Kidney (tissue), 22 donors: ENCODE measurements around the gene SLC5A8. TPM values are rescaled to one million over a fixed set of nuclear protein-coding genes. Genes with fewer than 3 reads are reported as not detected.
A peak's percentile ranks its signal among the peaks of the same experiment; 100 is the strongest.

Experiments used
- DNase-seq, 5 donors: peaks; one replicate each; pipeline ENCODE4 v3.0.0-alpha.2; 2013 to 2020
- FAIRE-seq: peaks from 2 replicates; lab custom pipeline; 2012; peaks lifted over from hg19 to GRCh38; lab: Jason Lieb, UNC
- H3K27ac ChIP-seq, 2 donors: one replicate each; pipeline ENCODE4 v1.7.0; 2013; ENCODE audit warnings: low read depth in 2 of 2, low read length in 2 of 2, inconsistent platforms in 1 of 2
- H3K27me3 ChIP-seq: one replicate; pipeline ENCODE4 v1.7.1; 2013; ENCODE audit warnings: low read length, inconsistent platforms; ENCODE audit not compliant: control insufficient read depth, insufficient read depth
- H3K36me3 ChIP-seq, 3 donors: one replicate each; pipeline versions ENCODE4 v1.7.0 to v1.7.1; 2013; ENCODE audit warnings: low read length in 3 of 3, control low read depth in 1 of 3, inconsistent platforms in 1 of 3; ENCODE audit not compliant: insufficient read depth in 3 of 3, control insufficient read depth in 2 of 3
- H3K4me1 ChIP-seq, 3 donors: one replicate each; pipeline versions ENCODE4 v1.7.0 to v1.7.1; 2013; ENCODE audit warnings: low read length in 3 of 3, inconsistent platforms in 1 of 3, low read depth in 1 of 3; ENCODE audit not compliant: control insufficient read depth in 2 of 3, insufficient read depth in 2 of 3
- H3K4me3 ChIP-seq, 3 donors: one replicate each; pipeline versions ENCODE4 v1.7.0 to v1.8.1; 2013; ENCODE audit warnings: low read length in 3 of 3, control low read depth in 1 of 3, inconsistent platforms in 1 of 3
- H3K9ac ChIP-seq, 3 donors: one replicate each; pipeline versions ENCODE4 v1.7.0 to v1.7.1; 2013; ENCODE audit warnings: low read length in 3 of 3, control low read depth in 1 of 3, inconsistent platforms in 1 of 3
- H3K9me3 ChIP-seq, 3 donors: one replicate each; pipeline versions ENCODE4 v1.7.0 to v1.7.1; 2013; ENCODE audit warnings: low read length in 3 of 3, control low read depth in 1 of 3, inconsistent platforms in 1 of 3; ENCODE audit not compliant: control insufficient read depth in 2 of 3, insufficient read depth in 1 of 3
- CTCF ChIP-seq: IDR thresholded peaks from 3 replicates; pipeline ENCODE4 v1.5.1; 2012; ENCODE audit warnings: mild to moderate bottlenecking, moderate library complexity, borderline replicate concordance; ENCODE audit not compliant: insufficient read depth; ENCODE audit errors: extremely low read depth
- intact Hi-C: fragments of 100-400 bp; cut with DNase I; formaldehyde crosslinking; loops from one replicate; pipeline ENCODE4 v1.11.1; 2022
- long read RNA-seq, 10 donors: library from polyadenylated mRNA in 1 of 10; unstranded in 1 of 10; transcript quantifications; one replicate each; pipeline ENCODE4 v2.0.0 and lab custom pipeline, GENCODE V29; 2021 to 2026
- polyA plus RNA-seq: library from polyadenylated mRNA; stranded (reverse); fragments of 350-450 nt; fragmentation: Illumina TruSeq; extraction: RNeasy Lipid Tissue Mini Kit (QIAGEN cat#74804); gene quantifications from one replicate; pipeline ENCODE4 v1.2.3, GENCODE V29; 2014; ENCODE audit warnings: low read depth, low replicate concordance; ENCODE audit not compliant: insufficient read depth
- total RNA-seq: library from RNA; stranded (reverse); fragmentation: NEBNext Ultra II Directional; extraction: Animal tissue kit (Norgen Biotek cat#: 25700); gene quantifications from one replicate; pipeline ENCODE4 v1.2.1, GENCODE V29; 2021
- donor health status: control.
- donor health status: control.
- donor health status: control.
- donor health status: control.
- donor health status: control.
- donor health status: DM: yes; HTN: yes; CAD: no.
- donor health status: Normal renal cell carcinoma (clear cell type).

The SLC5A8 gene
- total RNA-seq (1.6 TPM), polyA plus RNA-seq (2.7 TPM)
- long read RNA-seq, donor 1, full-length matches to known transcripts = 2 of 2 reads
- long read RNA-seq, donor 1, partial matches to known transcripts = 0 of 2 reads
- long read RNA-seq, donor 1, other reads (novel, unspliced or antisense) = 0 of 2 reads
- long read RNA-seq, donor 2, full-length matches to known transcripts = 4 of 4 reads
- long read RNA-seq, donor 2, partial matches to known transcripts = 0 of 4 reads
- long read RNA-seq, donor 2, other reads (novel, unspliced or antisense) = 0 of 4 reads
- long read RNA-seq, donor 3, full-length matches to known transcripts = 8 of 13 reads
- long read RNA-seq, donor 3, partial matches to known transcripts = 5 of 13 reads
- long read RNA-seq, donor 3, other reads (novel, unspliced or antisense) = 0 of 13 reads
- long read RNA-seq, donor 4, full-length matches to known transcripts = 3 of 3 reads
- long read RNA-seq, donor 4, partial matches to known transcripts = 0 of 3 reads
- long read RNA-seq, donor 4, other reads (novel, unspliced or antisense) = 0 of 3 reads
- long read RNA-seq, donor 5 = 0 reads
- long read RNA-seq, donor 6, full-length matches to known transcripts = 2 of 2 reads
- long read RNA-seq, donor 6, partial matches to known transcripts = 0 of 2 reads
- long read RNA-seq, donor 6, other reads (novel, unspliced or antisense) = 0 of 2 reads
- long read RNA-seq, donor 7, full-length matches to known transcripts = 2 of 3 reads
- long read RNA-seq, donor 7, partial matches to known transcripts = 0 of 3 reads
- long read RNA-seq, donor 7, other reads (novel, unspliced or antisense) = 1 of 3 reads
- long read RNA-seq, donor 8, full-length matches to known transcripts = 1 of 1 reads
- long read RNA-seq, donor 8, partial matches to known transcripts = 0 of 1 reads
- long read RNA-seq, donor 8, other reads (novel, unspliced or antisense) = 0 of 1 reads
- long read RNA-seq, donor 9, full-length matches to known transcripts = 2 of 2 reads
- long read RNA-seq, donor 9, partial matches to known transcripts = 0 of 2 reads
- long read RNA-seq, donor 9, other reads (novel, unspliced or antisense) = 0 of 2 reads
- long read RNA-seq, donor 10, full-length matches to known transcripts = 5 of 5 reads
- long read RNA-seq, donor 10, partial matches to known transcripts = 0 of 5 reads
- long read RNA-seq, donor 10, other reads (novel, unspliced or antisense) = 0 of 5 reads

- intact Hi-C loops = no loop called here
- Histone ChIP-seq H3K4me3 (peak within 1 kb of the TSS; percentile 26 to 39 (median 29)), H3K9me3 (no peaks in the 10 kb centered on the region), H3K9ac (no peak within 1 kb of the TSS), H3K27ac (no peak within 1 kb of the TSS), H3K4me1 (peaks cover 0 to 2% (median 0%) of the 10 kb centered on the region in 3 donors), H3K27me3 (peaks cover 3% of the 10 kb centered on the region), H3K36me3 (no peaks in the 10 kb centered on the region)
- no peak for FAIRE-seq
- peak; percentile 48 to 75 (median 58) for DNase-seq
- no peak for TF ChIP-seq CTCF
These were observed at the start of gene SLC5A8 for GRCh38 chr12:101209319-101210302. Gene SLC5A8, minus strand, starts transcription at chr12:101210238. Its CDS starts 390 bp downstream, at chr12:101209848.

GRCh38 chr12:101257357-101257756, 47.3 kb upstream of the SLC5A8 start:
- no peaks in the 10 kb centered on the region for H3K36me3 ChIP-seq

More at GRCh38 chr12:101257357-101257756, 47.3 kb upstream of the SLC5A8 start:
- Histone ChIP-seq H3K9ac (no peak overlapping the region), H3K27ac (no peak overlapping the region), H3K27me3 (no peaks in the 10 kb centered on the region), H3K4me3 (no peak overlapping the region), H3K9me3 (no peaks in the 10 kb centered on the region), H3K4me1 (no peaks in the 10 kb centered on the region)
- intact Hi-C loops = no loop called here
- no peak for TF ChIP-seq CTCF
- DNase-seq = no peak
- no peak for FAIRE-seq
